OCI-LY3 (cell line): ENCODE measurements around the gene SRF.

Experiments
- H2AFZ ChIP-seq: fragments of 200-600, 300-600 bp; shearing (Covaris generic); 2 replicates; pipeline ENCODE4 v1.6.0; 2014; ENCODE audit warnings: antibody characterized with exemption, low read depth, low read length
- H3K27ac ChIP-seq: fragments of 200-600, 300-600 bp; sonication (generic); 2 replicates; pipeline ENCODE4 v1.5.1; 2014; ENCODE audit warnings: mild to moderate bottlenecking, low read length, moderate library complexity, mixed read lengths
- H3K27me3 ChIP-seq: fragments of 200-600, 300-600 bp; sonication (generic); 2 replicates; pipeline ENCODE4 v1.6.1; 2014; ENCODE audit warnings: low read depth, low read length, mixed read lengths
- H3K36me3 ChIP-seq: fragments of 200-600, 300-600 bp; sonication (generic); replicated peaks from 2 replicates; pipeline ENCODE3; 2014; ENCODE audit warnings: low read depth, low read length, mixed read lengths
- H3K4me1 ChIP-seq: fragments of 300-600, 200-600 bp; sonication (generic); 2 replicates; pipeline ENCODE4 v1.6.1; 2014; ENCODE audit warnings: low read length, mixed read lengths
- H3K4me2 ChIP-seq: fragments of 200-600, 300-600 bp; sonication (generic); 2 replicates; pipeline ENCODE4 v1.6.1; 2014; ENCODE audit warnings: low read length, mixed read lengths
- H3K4me3 ChIP-seq: fragments of 300-600, 200-600 bp; sonication (generic); 2 replicates; pipeline ENCODE4 v1.5.1; 2014; ENCODE audit warnings: antibody characterized with exemption, mild to moderate bottlenecking, low read length, moderate library complexity
- H3K79me2 ChIP-seq: fragments of 300-600, 200-600 bp; shearing (Covaris generic); 2 replicates; pipeline ENCODE4 v1.6.1; 2014; ENCODE audit warnings: mild to moderate bottlenecking, low read length, mixed read lengths
- H3K9ac ChIP-seq: fragments of 300-600, 200-600 bp; shearing (Covaris generic); 2 replicates; pipeline ENCODE4 v1.6.0; 2014; ENCODE audit warnings: mild to moderate bottlenecking, low read length, moderate library complexity
- H3K9me3 ChIP-seq: fragments of 200-600, 300-600 bp; shearing (Covaris generic); 2 replicates; pipeline ENCODE4 v1.6.1; 2014; ENCODE audit warnings: low read length, mixed read lengths; ENCODE audit not compliant: insufficient read depth
- H4K20me1 ChIP-seq: fragments of 200-600, 300-600 bp; sonication (generic); 2 replicates; pipeline ENCODE4 v1.6.1; 2016; ENCODE audit warnings: low read length, mixed read lengths; ENCODE audit not compliant: insufficient read depth
- CTCF ChIP-seq: fragments of 200-600, 300-600 bp; sonication (generic); IDR thresholded peaks from 2 replicates; pipeline ENCODE4 v1.5.1; 2014; ENCODE audit warnings: antibody characterized with exemption, low read length, low read depth
- EZH2phosphoT487 ChIP-seq: fragments of 200-600 bp; shearing (Covaris generic); IDR thresholded peaks from 2 replicates; pipeline ENCODE4 v1.6.1; 2018; ENCODE audit warnings: antibody characterized with exemption, mixed run types, low read depth

The SRF gene

GRCh38 chr6:43150051-43150751, 20.9 kb upstream of the SRF start:
- Histone ChIP-seq H2AFZ (no peak overlapping the region), H3K36me3 (no peaks in the 10 kb centered on the region), H3K27ac (no peak overlapping the region), H3K27me3 (peaks cover 7% of the 10 kb centered on the region; the same call in 1 of the 2 replicates), H3K4me2 (no peak overlapping the region), H3K79me2 (no peaks in the 10 kb centered on the region), H3K9me3 (no peaks in the 10 kb centered on the region), H3K4me3 (no peak overlapping the region), H3K9ac (no peak overlapping the region), H4K20me1 (no peaks in the 10 kb centered on the region), H3K4me1 (no peaks in the 10 kb centered on the region)
- TF ChIP-seq CTCF (no peak), EZH2phosphoT487 (no peak)

- Histone ChIP-seq H3K79me2 (no peaks in the 10 kb centered on the region), H3K4me3 (no peak overlapping the region), H4K20me1 (no peaks in the 10 kb centered on the region), H3K9me3 (no peaks in the 10 kb centered on the region), H3K36me3 (no peaks in the 10 kb centered on the region), H3K27ac (no peak overlapping the region), H2AFZ (no peak overlapping the region), H3K27me3 (peaks cover 4% of the 10 kb centered on the region; the same call in 1 of the 2 replicates), H3K4me1 (no peaks in the 10 kb centered on the region), H3K4me2 (no peak overlapping the region), H3K9ac (no peak overlapping the region)
- TF ChIP-seq EZH2phosphoT487, result no peak
- no peak for TF ChIP-seq CTCF
These were observed 11.5 kb upstream of the SRF start for GRCh38 chr6:43159599-43159998.

GRCh38 chr6:43163899-43164298, 7.2 kb upstream of the SRF start:
- Histone ChIP-seq H3K27ac (no peak overlapping the region), H2AFZ (no peak overlapping the region), H3K9me3 (no peaks in the 10 kb centered on the region), H3K36me3 (no peaks in the 10 kb centered on the region), H3K4me1 (no peaks in the 10 kb centered on the region), H3K4me3 (no peak overlapping the region), H3K27me3 (peaks cover 4% of the 10 kb centered on the region; the same call in 1 of the 2 replicates), H4K20me1 (no peaks in the 10 kb centered on the region), H3K79me2 (no peaks in the 10 kb centered on the region), H3K4me2 (no peak overlapping the region), H3K9ac (no peak overlapping the region)
- no peak for TF ChIP-seq CTCF
- TF ChIP-seq EZH2phosphoT487, result no peak

GRCh38 chr6:43170417-43170930, 595 bp upstream of the SRF start:
- no peaks in the 10 kb centered on the region for H3K27me3 ChIP-seq
- H3K9ac ChIP-seq, result peak overlapping the region; percentile 91
- peak overlapping the region; percentile 58 for H3K27ac ChIP-seq
- peak overlapping the region; percentile 48; the same call in 1 of the 2 replicates for H2AFZ ChIP-seq
- H3K36me3 ChIP-seq, result peaks cover 12% of the 10 kb centered on the region
- TF ChIP-seq EZH2phosphoT487, result no peak
- no peak for TF ChIP-seq CTCF
- peaks cover 31% of the 10 kb centered on the region for H3K4me1 ChIP-seq
- no peaks in the 10 kb centered on the region for H3K9me3 ChIP-seq
- H3K4me3 ChIP-seq, result peak overlapping the region; percentile 86
- peak overlapping the region; percentile 97 for H3K4me2 ChIP-seq
- H4K20me1 ChIP-seq, result peaks cover 25% of the 10 kb centered on the region
- peaks cover 35% of the 10 kb centered on the region for H3K79me2 ChIP-seq
